Smooth muscle cell of the pulmonary artery (primary cell): ENCODE measurements around the gene RFC3. TPM values are rescaled to one million over a fixed set of nuclear protein-coding genes. Genes with fewer than 3 reads are reported as not detected.

ENCODE experiments used
- total RNA-seq: library from RNA; depleted of rRNA; stranded (reverse); fragments of >200 nt; gene quantifications from 2 replicates; pipeline ENCODE4 v1.2.3, GENCODE V29; 2014

RFC3 gene
- 4.0 and 6.1 TPM in 2 replicates for total RNA-seq

GRCh38 chr13:33817901-33818706, at the start of gene RFC3:
Gene RFC3, plus strand, starts transcription at chr13:33818149. Its CDS starts 30 bp downstream, at chr13:33818179.

